Mammary epithelial cell (primary cell): ENCODE data around the gene CENPC.

Experiments
- CTCF ChIP-seq, 2 donors: IDR thresholded peaks in 1 of 2; conservative IDR thresholded peaks in 1 of 2; 2 replicates each; pipeline ENCODE4 v1.5.1; 2011 to 2012; ENCODE audit warnings: inconsistent platforms in 2 of 2, low read length in 2 of 2, mild to moderate bottlenecking in 2 of 2, control low read depth in 1 of 2, low read depth in 1 of 2; ENCODE audit not compliant: insufficient read depth in 1 of 2; ENCODE audit errors: extremely low read depth in 1 of 2
- EZH2 ChIP-seq: IDR thresholded peaks from 2 replicates; pipeline ENCODE4 v1.6.1; 2012; ENCODE audit warnings: low read length, inconsistent platforms, borderline replicate concordance

GRCh38 chr4:67531379-67531962, 13.8 kb downstream of the CENPC start:
- TF ChIP-seq CTCF (conservative IDR thresholded peaks at IDR 0.05 in 1 of 2, IDR thresholded peaks at IDR 0.05 in 1 of 2; ENCODE audit: extremely low read depth in 1 of 2, insufficient read depth in 1 of 2, low read depth in 1 of 2, low read length in 2 of 2) (no peak), EZH2 (no peak)
